GM04503 (cell line): Measurements from ENCODE around the gene SLC38A8.

Source experiments
- DNase-seq: peaks from one replicate; pipeline ENCODE4 v3.0.0-alpha.2; 2012; ENCODE audit warnings: low read depth

Gene SLC38A8

GRCh38 chr16:83996481-83997252, 45.9 kb downstream of the SLC38A8 start:
- DNase-seq, result no peak

- DNase-seq, result no peak
These were observed 46.8 kb downstream of the SLC38A8 start for GRCh38 chr16:83995754-83996153.

- DNase-seq, result no peak
These were observed 47.9 kb downstream of the SLC38A8 start for GRCh38 chr16:83994703-83995102.

- peak; percentile 80 for DNase-seq
These were observed 48.5 kb downstream of the SLC38A8 start for GRCh38 chr16:83994087-83994486.

GRCh38 chr16:83992624-83993023, 50.0 kb downstream of the SLC38A8 start:
- DNase-seq, result peak; percentile 12

- DNase-seq, result no peak
These were observed 52.1 kb downstream of the SLC38A8 start for GRCh38 chr16:83990492-83990891.

- DNase-seq, result no peak
These were observed 53.3 kb downstream of the SLC38A8 start for GRCh38 chr16:83989300-83989699.

- DNase-seq, result no peak
These were observed 59.1 kb downstream of the SLC38A8 start for GRCh38 chr16:83983491-83983890.

GRCh38 chr16:83981799-83982198, 60.8 kb downstream of the SLC38A8 start:
- DNase-seq, result no peak

GRCh38 chr16:83980794-83981193, 61.8 kb downstream of the SLC38A8 start:
- no peak for DNase-seq

GRCh38 chr16:83979441-83979840, 63.2 kb downstream of the SLC38A8 start:
- no peak for DNase-seq

- DNase-seq, result no peak
These were observed 64.1 kb downstream of the SLC38A8 start for GRCh38 chr16:83978401-83978904.

- no peak for DNase-seq
These were observed 65.4 kb downstream of the SLC38A8 start for GRCh38 chr16:83977056-83977815.

GRCh38 chr16:83975590-83976260, 66.9 kb downstream of the SLC38A8 start:
- no peak for DNase-seq

- no peak for DNase-seq
These were observed 68.1 kb downstream of the SLC38A8 start for GRCh38 chr16:83974475-83974874.

GRCh38 chr16:83973581-83974385, 68.8 kb downstream of the SLC38A8 start:
- DNase-seq, result no peak

GRCh38 chr16:83973077-83973476, 69.5 kb downstream of the SLC38A8 start:
- DNase-seq, result no peak

- no peak for DNase-seq
These were observed 70.2 kb downstream of the SLC38A8 start for GRCh38 chr16:83972256-83973008.

GRCh38 chr16:83971165-83972130, 71.1 kb downstream of the SLC38A8 start:
- no peak for DNase-seq

GRCh38 chr16:83970430-83970815, 72.2 kb downstream of the SLC38A8 start:
- no peak for DNase-seq
